KMS-11 (cell line): ENCODE results near the gene YWHAB.

ENCODE experiments used
- H2AFZ ChIP-seq: fragments of 200-600 bp; sonication (generic); 2 replicates; pipeline ENCODE4 v1.6.1; 2016; ENCODE audit warnings: antibody characterized with exemption, mixed run types, low read depth
- H3K27ac ChIP-seq: fragments of 200-600 bp; sonication (generic); 2 replicates; pipeline ENCODE4 v1.6.1; 2016; ENCODE audit warnings: mild to moderate bottlenecking, mixed run types
- H3K27me3 ChIP-seq: fragments of 200-600 bp; sonication (generic); 2 replicates; pipeline ENCODE4 v1.6.1; 2017; ENCODE audit warnings: mild to moderate bottlenecking, low read depth, mixed run types, moderate library complexity; ENCODE audit not compliant: insufficient read depth
- H3K36me3 ChIP-seq: fragments of 200-600 bp; sonication (generic); 2 replicates; pipeline ENCODE4 v1.6.1; 2017; ENCODE audit warnings: mild to moderate bottlenecking, mixed run types; ENCODE audit not compliant: insufficient read depth
- H3K4me1 ChIP-seq: fragments of 200-600 bp; sonication (generic); 2 replicates; pipeline ENCODE4 v1.6.1; 2016; ENCODE audit warnings: mild to moderate bottlenecking, low read depth, mixed run types; ENCODE audit not compliant: poor library complexity, severe bottlenecking
- H3K4me2 ChIP-seq: fragments of 200-600 bp; sonication (generic); 2 replicates; pipeline ENCODE4 v1.7.0; 2016; ENCODE audit warnings: mild to moderate bottlenecking, mixed run types
- H3K4me3 ChIP-seq: fragments of 200-600 bp; sonication (generic); IDR thresholded peaks from 2 replicates; pipeline ENCODE4 v1.6.1; 2017; ENCODE audit warnings: low read depth, low read length, mixed read lengths; ENCODE audit not compliant: insufficient read depth
- H3K79me2 ChIP-seq: fragments of 200-600 bp; sonication (generic); 2 replicates; pipeline ENCODE4 v1.6.1; 2016; ENCODE audit warnings: low read depth, mixed run types; ENCODE audit not compliant: insufficient read depth
- H3K9ac ChIP-seq: fragments of 200-600 bp; sonication (generic); 2 replicates; pipeline ENCODE4 v1.6.1; 2016; ENCODE audit warnings: mild to moderate bottlenecking, mixed run types
- H4K20me1 ChIP-seq: fragments of 200-600 bp; sonication (generic); 2 replicates; pipeline ENCODE4 v1.6.1; 2016; ENCODE audit warnings: mild to moderate bottlenecking, mixed run types; ENCODE audit not compliant: insufficient read depth
- CTCF ChIP-seq: fragments of 200-600 bp; sonication (generic); conservative IDR thresholded peaks from 2 replicates; pipeline ENCODE4 v1.6.1; 2017; ENCODE audit warnings: low read depth, mild to moderate bottlenecking, antibody characterized with exemption, low read length, moderate library complexity, mixed read lengths

YWHAB gene

GRCh38 chr20:44924541-44924940 is 39.0 kb downstream of the YWHAB start:
- Histone ChIP-seq H3K36me3 (no peaks in the 10 kb centered on the region), H3K27me3 (no peaks in the 10 kb centered on the region), H4K20me1 (no peaks in the 10 kb centered on the region), H3K4me2 (no peak overlapping the region), H3K27ac (no peak overlapping the region), H3K79me2 (no peaks in the 10 kb centered on the region), H3K4me1 (no peaks in the 10 kb centered on the region), H2AFZ (no peak overlapping the region), H3K9ac (no peak overlapping the region), H3K4me3 (no peak overlapping the region)
- TF ChIP-seq CTCF: no peak

GRCh38 chr20:44928595-44928994 is 43.1 kb downstream of the YWHAB start:
- Histone ChIP-seq H3K27ac (no peak overlapping the region), H3K9ac (no peak overlapping the region), H3K4me3 (no peak overlapping the region), H3K4me2 (no peak overlapping the region), H3K36me3 (no peaks in the 10 kb centered on the region), H3K4me1 (no peaks in the 10 kb centered on the region), H4K20me1 (no peaks in the 10 kb centered on the region), H3K79me2 (no peaks in the 10 kb centered on the region), H3K27me3 (no peaks in the 10 kb centered on the region), H2AFZ (no peak overlapping the region)
- no peak for TF ChIP-seq CTCF

GRCh38 chr20:44930517-44931168 is 45.1 kb downstream of the YWHAB start:
- H3K27ac ChIP-seq: no peak overlapping the region
- no peaks in the 10 kb centered on the region for H3K36me3 ChIP-seq
- H3K4me1 ChIP-seq: no peaks in the 10 kb centered on the region
- no peak overlapping the region for H3K4me2 ChIP-seq
- no peaks in the 10 kb centered on the region for H3K79me2 ChIP-seq
- no peak for TF ChIP-seq CTCF
- H3K9ac ChIP-seq: no peak overlapping the region
- no peak overlapping the region for H3K4me3 ChIP-seq
- H4K20me1 ChIP-seq: no peaks in the 10 kb centered on the region
- H3K27me3 ChIP-seq: no peaks in the 10 kb centered on the region
- no peak overlapping the region for H2AFZ ChIP-seq

- Histone ChIP-seq H3K4me3 (no peak overlapping the region), H3K27me3 (no peaks in the 10 kb centered on the region), H2AFZ (no peak overlapping the region), H3K9ac (no peak overlapping the region), H3K36me3 (no peaks in the 10 kb centered on the region), H3K79me2 (no peaks in the 10 kb centered on the region), H3K27ac (no peak overlapping the region), H3K4me1 (no peaks in the 10 kb centered on the region), H4K20me1 (no peaks in the 10 kb centered on the region), H3K4me2 (no peak overlapping the region)
- no peak for TF ChIP-seq CTCF
Observed at GRCh38 chr20:44931911-44932310, 46.4 kb downstream of the YWHAB start.
